Endothelial cell of umbilical vein (primary cell): ENCODE measurements around the gene CIB4. TPM values are rescaled to one million over a fixed set of nuclear protein-coding genes. Genes with fewer than 3 reads are reported as not detected.

Source experiments
- BruUV-seq: library from RNA; stranded (reverse); fragments of 400-500 nt; replicated peaks from 2 replicates; lab custom pipeline; 2021; lab: Mats Ljungman, UMichigan
- CTCF ChIA-PET: fragments of 300-600, 350-600 bp; sonication (Branson Sonifier 250); formaldehyde crosslinking; loops from one replicate; lab custom pipeline; 2021; ENCODE audit warnings: antibody characterized with exemption, inconsistent platforms; lab: Charles Lee
- POLR2A ChIA-PET: fragments of 300-600, 350-600 bp; sonication (Branson Sonifier 250); formaldehyde crosslinking; loops from one replicate; lab custom pipeline; 2021; ENCODE audit warnings: antibody characterized with exemption, inconsistent platforms; lab: Charles Lee
- DNase-seq: peaks from one replicate; pipeline ENCODE4 v3.0.0-alpha.2; 2011; ENCODE audit warnings: low read depth, low spot score
- FAIRE-seq: peaks from 2 replicates; lab custom pipeline; 2011; peaks lifted over from hg19 to GRCh38; lab: Jason Lieb, UNC
- H2AFZ ChIP-seq: 2 replicates; pipeline ENCODE4 v1.6.0; 2012; ENCODE audit warnings: low read depth, low read length, control low read depth, inconsistent platforms
- H3K27ac ChIP-seq: 2 replicates; pipeline ENCODE4 v1.5.1; 2011; ENCODE audit warnings: low read depth, mild to moderate bottlenecking, control low read depth, low read length, moderate library complexity; ENCODE audit not compliant: insufficient read depth
- H3K27me3 ChIP-seq, 2 experiments: 2 replicates each; pipeline versions ENCODE4 v1.6.0 to v1.6.1; 2011; ENCODE audit warnings: low read length in 2 of 2, mixed read lengths in 1 of 2; ENCODE audit not compliant: control insufficient read depth in 2 of 2, insufficient read depth in 2 of 2
- H3K36me3 ChIP-seq, 2 experiments: 2 replicates in 1 of 2; 3 replicates in 1 of 2; pipeline ENCODE4 v1.5.1; 2011; ENCODE audit warnings: low read length in 2 of 2, mild to moderate bottlenecking in 1 of 2, moderate library complexity in 1 of 2; ENCODE audit not compliant: control insufficient read depth in 2 of 2, insufficient read depth in 2 of 2; ENCODE audit errors: extremely low read depth in 1 of 2
- H3K4me1 ChIP-seq: 3 replicates; pipeline ENCODE4 v1.5.1; 2011; ENCODE audit warnings: mild to moderate bottlenecking, low read length; ENCODE audit not compliant: control insufficient read depth, insufficient read depth; ENCODE audit errors: extremely low read depth
- H3K4me2 ChIP-seq: 2 replicates; pipeline ENCODE4 v1.6.1; 2011; ENCODE audit warnings: low read length, control low read depth, mixed read lengths; ENCODE audit not compliant: insufficient read depth
- H3K4me3 ChIP-seq, 3 experiments: fragments of 200-600 bp in 1 of 3; sonication (generic), shearing (Covaris generic) in 1 of 3; replicated peaks in 1 of 3; 2 replicates each; pipeline ENCODE4 v1.5.1; 2011 to 2016; ENCODE audit warnings: control low read depth in 3 of 3, low read length in 3 of 3, mild to moderate bottlenecking in 2 of 3, inconsistent platforms in 1 of 3, low read depth in 1 of 3, moderate library complexity in 1 of 3; ENCODE audit not compliant: insufficient read depth in 1 of 3
- H3K79me2 ChIP-seq: 2 replicates; pipeline ENCODE4 v1.6.0; 2012; ENCODE audit warnings: low read length, inconsistent platforms; ENCODE audit not compliant: control insufficient read depth, insufficient read depth
- H3K9ac ChIP-seq: replicated peaks from 2 replicates; pipeline ENCODE3; 2011; ENCODE audit warnings: low read length, control low read depth; ENCODE audit not compliant: insufficient read depth; ENCODE audit errors: extremely low read depth
- H3K9me1 ChIP-seq: replicated peaks from 3 replicates; pipeline ENCODE4 v1.6.0; 2011; ENCODE audit warnings: mild to moderate bottlenecking, low read length; ENCODE audit not compliant: control insufficient read depth, insufficient read depth; ENCODE audit errors: extremely low read depth
- H3K9me3 ChIP-seq: replicated peaks from 2 replicates; pipeline ENCODE4 v1.5.1; 2012; ENCODE audit warnings: low read length, inconsistent platforms; ENCODE audit not compliant: control insufficient read depth, insufficient read depth
- H4K20me1 ChIP-seq: replicated peaks from 2 replicates; pipeline ENCODE3; 2011; ENCODE audit warnings: mild to moderate bottlenecking, low read length; ENCODE audit not compliant: control insufficient read depth, insufficient read depth; ENCODE audit errors: extremely low read depth
- CTCF ChIP-seq, 2 donors: IDR thresholded peaks; 1 replicate in 1 of 2; 2 replicates in 1 of 2; pipeline ENCODE4 v1.5.1; 2011; ENCODE audit warnings: low read length in 2 of 2, mild to moderate bottlenecking in 2 of 2, moderate library complexity in 2 of 2, control low read depth in 1 of 2, inconsistent platforms in 1 of 2, low read depth in 1 of 2; ENCODE audit not compliant: insufficient read depth in 1 of 2; ENCODE audit errors: extremely low read depth in 1 of 2
- EZH2 ChIP-seq: IDR thresholded peaks from 2 replicates; pipeline ENCODE4 v1.6.1; 2012; ENCODE audit warnings: borderline replicate concordance, low read depth, mild to moderate bottlenecking, moderate library complexity, low read length, inconsistent platforms; ENCODE audit not compliant: severe bottlenecking
- FOS ChIP-seq: IDR thresholded peaks from 2 replicates; pipeline ENCODE4 v1.6.1; 2011; ENCODE audit warnings: mild to moderate bottlenecking, low read length, moderate library complexity, borderline replicate concordance; ENCODE audit not compliant: insufficient read depth
- GATA2 ChIP-seq: IDR thresholded peaks from 2 replicates; pipeline ENCODE4 v1.7.0; 2011; ENCODE audit warnings: low read depth, mild to moderate bottlenecking, moderate library complexity, mixed read lengths, low read length; ENCODE audit not compliant: insufficient read length, insufficient read depth
- JUN ChIP-seq: IDR thresholded peaks from 2 replicates; pipeline ENCODE4 v1.6.1; 2011; ENCODE audit warnings: borderline replicate concordance, low read depth; ENCODE audit not compliant: insufficient read length, insufficient read depth
- MAX ChIP-seq: IDR thresholded peaks from 2 replicates; pipeline ENCODE4 v1.6.1; 2011; ENCODE audit not compliant: insufficient read depth, insufficient read length
- POLR2A ChIP-seq: IDR thresholded peaks from 2 replicates; pipeline ENCODE4 v1.6.1; 2012; ENCODE audit warnings: low read depth, mild to moderate bottlenecking, control low read depth, low read length
- POLR2AphosphoS5 ChIP-seq: IDR thresholded peaks from 2 replicates; pipeline ENCODE4 v1.6.1; 2012; ENCODE audit warnings: low read depth, mild to moderate bottlenecking, control low read depth, low read length, moderate library complexity; ENCODE audit not compliant: insufficient read depth
- dilution Hi-C: fragments of 300-500 bp; cut with MboI; formaldehyde crosslinking; loops from one replicate; pipeline ENCODE4 v1.15.0; 2019; ENCODE audit warnings: low sequenced_read_pairs; ENCODE audit not compliant: extremely low pct_ligation_motif_present
- intact Hi-C: fragments of 100-400 bp; cut with micrococcal nuclease; formaldehyde crosslinking; loops from one replicate; pipeline ENCODE4 v1.10.0; 2022
- polyA plus RNA-seq, 4 experiments: library from polyadenylated mRNA; depleted of rRNA in 3 of 4; stranded (reverse) in 3 of 4; unstranded in 1 of 4; fragments of >200 nt; gene quantifications; 2 replicates each; pipeline versions ENCODE4 v1.2.1 to v1.2.3, GENCODE V29; 2011 to 2012; ENCODE audit warnings: missing spikeins in 1 of 4
- total RNA-seq: library from RNA; stranded (reverse); gene quantifications from 2 replicates; pipeline ENCODE4 v1.2.3, GENCODE V29; 2021

Gene CIB4
- total and polyA plus RNA-seq, 2 donors (not counting 3 experiments of a cell fraction or from before 2014, with no cell fraction given) = not detected

GRCh38 chr2:26681656-26682055, 40.5 kb upstream of the CIB4 start:
- no peaks in the 10 kb centered on the region for H3K9me1 ChIP-seq
- no peak overlapping the region for H3K4me2 ChIP-seq
- H2AFZ ChIP-seq = no peak overlapping the region
- intact Hi-C loops = no loop called here
- H3K27ac ChIP-seq = no peak overlapping the region
- peaks cover 9 to 19% of the 10 kb centered on the region in 2 experiments for H3K27me3 ChIP-seq
- TF ChIP-seq EZH2 (no peak), CTCF (IDR thresholded peaks at IDR 0.05; ENCODE audit: extremely low read depth in 1 of 2, insufficient read depth in 1 of 2, low read depth in 1 of 2, low read length in 2 of 2) (no peak), GATA2 (no peak), JUN (no peak), POLR2A (no peak), POLR2AphosphoS5 (no peak), FOS (no peak), MAX (no peak)
- H3K79me2 ChIP-seq = no peaks in the 10 kb centered on the region
- dilution Hi-C loops = no loop called here
- H3K4me1 ChIP-seq = no peaks in the 10 kb centered on the region
- DNase-seq (no peak), FAIRE-seq (no peak)
- no peak overlapping the region for H3K9ac ChIP-seq
- H3K36me3 ChIP-seq = no peaks in the 10 kb centered on the region
- H3K9me3 ChIP-seq = no peaks in the 10 kb centered on the region
- no peaks in the 10 kb centered on the region for H4K20me1 ChIP-seq
- H3K4me3 ChIP-seq = no peak overlapping the region
- CTCF ChIA-PET = interaction anchor here (1.2 kb wide), 1 partner anchor 241 kb away, joined by 3 read pairs; no protein-coding TSS in a partner anchor
- POLR2A ChIA-PET = no interaction called here
- BruUV-seq = no TSS peak
